WTC11 (cell line): ENCODE data around the gene MGAT3. TPM values are rescaled to one million over a fixed set of nuclear protein-coding genes. Genes with fewer than 3 reads are reported as not detected.

Experiments used
- ATAC-seq: fragments of 200-7000 bp; cut with Tn5 transposase; 2 replicates; pipeline ENCODE4 v1.10.0; 2021; ENCODE audit warnings: mild to moderate bottlenecking, moderate library complexity
- CTCF ChIA-PET: fragments of 300-600 bp; sonication (Branson Sonifier 250); formaldehyde crosslinking; loops from one replicate; lab custom pipeline; 2021; ENCODE audit warnings: antibody characterized with exemption; lab: Charles Lee
- POLR2A ChIA-PET: fragments of 350-600 bp; sonication (Branson Sonifier 250); formaldehyde crosslinking; loops from one replicate; lab custom pipeline; 2021; ENCODE audit warnings: antibody characterized with exemption; lab: Charles Lee
- DNase-seq: peaks from one replicate; pipeline ENCODE4 v3.0.0; 2021; ENCODE audit warnings: low spot score
- H3K27ac Mint-ChIP-seq: 2 replicates; pipeline ENCODE4 v1.8.0; 2021; ENCODE audit warnings: mixed read lengths
- H3K27me3 Mint-ChIP-seq: 2 replicates; pipeline ENCODE4 v1.8.0; 2021; ENCODE audit warnings: low read depth, mild to moderate bottlenecking, moderate library complexity, mixed read lengths
- H3K36me3 Mint-ChIP-seq: 2 replicates; pipeline ENCODE4 v1.8.0; 2021; ENCODE audit warnings: mixed read lengths
- H3K4me1 Mint-ChIP-seq: 2 replicates; pipeline ENCODE4 v1.8.0; 2022; ENCODE audit warnings: mixed read lengths
- H3K4me3 Mint-ChIP-seq: 2 replicates; pipeline ENCODE4 v1.8.0; 2021; ENCODE audit warnings: mild to moderate bottlenecking, moderate library complexity, mixed read lengths
- H3K9me3 Mint-ChIP-seq: 2 replicates; pipeline ENCODE4 v1.8.0; 2021; ENCODE audit warnings: mixed read lengths
- ATF1 ChIP-seq: sonication (generic); formaldehyde crosslinking; IDR thresholded peaks from 2 replicates; pipeline ENCODE4 v1.8.1; 2023; ENCODE audit warnings: mild to moderate bottlenecking, moderate library complexity, missing genetic modification reagents
- ATF6 ChIP-seq: sonication (generic); formaldehyde crosslinking; IDR thresholded peaks from 2 replicates; pipeline ENCODE4 v1.8.1; 2023; ENCODE audit warnings: mild to moderate bottlenecking, missing genetic modification reagents
- E2F5 ChIP-seq: sonication (generic); formaldehyde crosslinking; IDR thresholded peaks from 2 replicates; pipeline ENCODE4 v1.8.1; 2022; ENCODE audit warnings: mild to moderate bottlenecking, moderate library complexity, missing genetic modification reagents
- EMX1 ChIP-seq: fragments of 250-450 bp; sonication (Bioruptor Pico); IDR thresholded peaks from 2 replicates; pipeline ENCODE4 v1.8.0; 2021; ENCODE audit warnings: mild to moderate bottlenecking
- FOXP4 ChIP-seq: sonication (generic); formaldehyde crosslinking; IDR thresholded peaks from 2 replicates; pipeline ENCODE4 v1.8.0; 2022; ENCODE audit warnings: mild to moderate bottlenecking, missing genetic modification reagents
- GRHL2 ChIP-seq: fragments of 250-450 bp; sonication (Bioruptor Pico); IDR thresholded peaks from 2 replicates; pipeline ENCODE4 v1.8.0; 2022; ENCODE audit warnings: mild to moderate bottlenecking, moderate library complexity; ENCODE audit not compliant: insufficient replicate concordance, severe bottlenecking
- GTF2I ChIP-seq: fragments of 250-450 bp; sonication (Bioruptor Pico); conservative IDR thresholded peaks from 2 replicates; pipeline ENCODE4 v1.4.0; 2021; ENCODE audit warnings: mild to moderate bottlenecking
- JAZF1 ChIP-seq: fragments of 250-450 bp; sonication (Bioruptor Pico); IDR thresholded peaks from 2 replicates; pipeline ENCODE4 v1.9.0; 2021; ENCODE audit warnings: moderate library complexity, mild to moderate bottlenecking, inconsistent platforms
- NR1H2 ChIP-seq: sonication (generic); formaldehyde crosslinking; IDR thresholded peaks from 2 replicates; pipeline ENCODE4 v1.9.0; 2021; ENCODE audit warnings: mild to moderate bottlenecking, moderate library complexity, missing genetic modification reagents
- PRDM15 ChIP-seq: sonication (generic); formaldehyde crosslinking; IDR thresholded peaks from 2 replicates; pipeline ENCODE4 v1.8.0; 2022; ENCODE audit warnings: missing genetic modification reagents
- STAT6 ChIP-seq: sonication (generic); formaldehyde crosslinking; conservative IDR thresholded peaks from 2 replicates; pipeline ENCODE4 v1.8.1; 2023; ENCODE audit warnings: mild to moderate bottlenecking, low read depth, missing genetic modification reagents, moderate library complexity
- ZNF121 ChIP-seq: sonication (generic); formaldehyde crosslinking; IDR thresholded peaks from 2 replicates; pipeline ENCODE4 v1.8.0; 2023; ENCODE audit warnings: missing genetic modification reagents
- total RNA-seq: library from RNA; stranded (reverse); gene quantifications from 3 replicates; pipeline ENCODE4 v1.2.3, GENCODE V29; 2021

MGAT3 gene
- total RNA-seq, 1 experiment from 2014 or later, result 11.4 TPM

GRCh38 chr22:39535831-39536449 lies 79.1 kb downstream of the MGAT3 start (continued):
- TF ChIP-seq ATF6 (no peak), PRDM15 (no peak), NR1H2 (CRISPR knock-in tag) (no peak), EMX1 (no peak)

GRCh38 chr22:39536711-39537110 lies 79.9 kb downstream of the MGAT3 start:
- no peak overlapping the region for H3K4me3 Mint-ChIP-seq
- ChIA-PET CTCF (interaction anchor here (0.6 to 3.0 kb wide), 6 partner anchors 22 to 488 kb away, joined by 3 to 17 read pairs (median 5); partner anchors contain the start of gene MIEF1), POLR2A (no interaction called here)
- H3K9me3 Mint-ChIP-seq, result no peaks in the 10 kb centered on the region
- no peak overlapping the region for H3K27ac Mint-ChIP-seq
- no peak for TF ChIP-seq E2F5
- TF ChIP-seq STAT6 (CRISPR knock-in tag), result no peak
- TF ChIP-seq ZNF121 (CRISPR knock-in tag), result no peak
- no peak for TF ChIP-seq FOXP4 (CRISPR knock-in tag)
- TF ChIP-seq JAZF1, result no peak
- H3K36me3 Mint-ChIP-seq, result peaks cover 4% of the 10 kb centered on the region; the same call in 1 of the 2 replicates
- DNase-seq, result no peak
- H3K4me1 Mint-ChIP-seq, result peaks cover 37% of the 10 kb centered on the region
- no peak for ATAC-seq
- peaks cover 3% of the 10 kb centered on the region; the same call in 1 of the 2 replicates for H3K27me3 Mint-ChIP-seq

- peaks cover 31% of the 10 kb centered on the region for H3K4me1 Mint-ChIP-seq
- ATAC-seq, result no peak
- DNase-seq, result no peak
- H3K27me3 Mint-ChIP-seq, result peaks cover 3% of the 10 kb centered on the region; the same call in 1 of the 2 replicates
- no peak for TF ChIP-seq GRHL2 (CRISPR knock-in tag)
- TF ChIP-seq JAZF1, result no peak
- TF ChIP-seq ATF1 (CRISPR knock-in tag), result no peak
- no peak for TF ChIP-seq GTF2I
- no peak for TF ChIP-seq STAT6 (CRISPR knock-in tag)
- no peaks in the 10 kb centered on the region for H3K9me3 Mint-ChIP-seq
- CTCF ChIA-PET, result interaction anchor here (1.0 to 1.5 kb wide), 2 partner anchors 9 to 14 kb away, joined by 3 read pairs; no protein-coding TSS in a partner anchor
- POLR2A ChIA-PET, result no interaction called here
- no peak overlapping the region for H3K27ac Mint-ChIP-seq
- H3K4me3 Mint-ChIP-seq, result no peak overlapping the region
- no peaks in the 10 kb centered on the region for H3K36me3 Mint-ChIP-seq
Observed at GRCh38 chr22:39537975-39538374, 81.2 kb downstream of the MGAT3 start.
